Measurements from ENCODE around the gene CEP89.
"Not testable (repeated sequence)": the region's sequence is repeated elsewhere in the genome, so short reads cannot be mapped to it uniquely, and the experiment has no call there.

Gene CEP89

DNA sequence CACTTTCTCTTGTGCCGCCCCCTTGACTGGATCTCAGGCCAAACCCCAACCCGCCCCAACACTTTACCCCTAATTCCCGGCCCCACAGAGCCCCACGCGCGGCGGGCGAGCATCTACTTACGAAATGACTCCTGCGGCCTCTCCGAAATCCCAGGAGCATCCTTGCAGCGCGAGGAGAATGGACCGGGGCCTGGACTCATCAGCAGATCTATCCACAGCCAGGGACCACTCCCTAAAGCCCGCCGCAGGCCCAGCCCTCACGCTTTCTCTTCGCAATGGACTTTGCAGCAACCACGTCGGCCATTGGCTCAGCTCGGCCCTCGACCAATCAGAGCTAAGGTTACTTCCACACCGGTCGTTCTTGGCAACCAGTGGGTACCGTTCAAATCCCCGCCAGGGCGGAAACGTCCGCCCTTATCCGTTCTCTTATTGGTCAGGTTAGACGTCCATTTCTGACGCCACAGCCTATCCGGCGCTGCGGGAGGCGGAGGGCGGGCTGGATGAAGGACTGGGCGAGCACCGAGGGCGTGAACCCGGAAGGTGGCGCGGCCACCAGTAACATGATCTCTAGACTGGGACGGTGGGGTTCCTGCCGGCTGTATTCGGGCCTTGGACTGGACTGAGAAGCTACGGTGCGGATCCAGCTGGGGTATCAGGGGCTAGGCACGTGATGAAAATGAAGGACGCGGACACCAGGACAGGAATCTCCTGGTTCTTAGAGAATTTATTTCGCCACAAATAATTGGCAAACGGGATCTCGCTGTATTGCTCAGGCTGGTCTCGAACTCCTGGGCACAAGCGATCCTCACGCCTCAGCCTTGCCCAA is at the start of gene CEP89, which contains the start of gene FAAP24:
Gene CEP89 (minus strand): TSS at position 244 of the 826 bp plus-strand sequence. CDS start 84 bp downstream, at position 160.
Gene FAAP24 (plus strand): TSS at position 528 of the 826 bp plus-strand sequence. CDS start 955 bp downstream, outside the sequence.
- peak; percentile 100 for DNase-seq

DNA sequence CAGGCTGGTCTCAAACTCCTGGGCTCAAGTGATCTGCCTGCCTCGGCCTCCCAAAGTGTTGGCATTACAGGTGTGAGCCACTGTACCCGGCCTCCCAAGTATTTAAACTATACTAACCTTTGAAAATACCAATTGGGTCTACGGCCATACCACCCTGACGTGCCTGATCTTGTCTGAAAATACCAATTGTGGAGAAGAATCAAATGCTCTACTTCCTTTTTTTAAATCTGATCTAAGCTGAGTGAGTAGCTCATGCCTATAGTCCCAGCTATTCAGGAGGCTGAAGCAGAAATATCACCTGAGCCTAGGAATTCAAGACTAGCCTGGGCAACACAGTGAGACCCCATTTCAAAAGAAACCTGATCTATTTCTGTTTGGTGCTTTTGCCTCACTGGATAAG is 39.1 kb upstream of the CEP89 start:
- not testable (repeated sequence) for DNase-seq

DNA sequence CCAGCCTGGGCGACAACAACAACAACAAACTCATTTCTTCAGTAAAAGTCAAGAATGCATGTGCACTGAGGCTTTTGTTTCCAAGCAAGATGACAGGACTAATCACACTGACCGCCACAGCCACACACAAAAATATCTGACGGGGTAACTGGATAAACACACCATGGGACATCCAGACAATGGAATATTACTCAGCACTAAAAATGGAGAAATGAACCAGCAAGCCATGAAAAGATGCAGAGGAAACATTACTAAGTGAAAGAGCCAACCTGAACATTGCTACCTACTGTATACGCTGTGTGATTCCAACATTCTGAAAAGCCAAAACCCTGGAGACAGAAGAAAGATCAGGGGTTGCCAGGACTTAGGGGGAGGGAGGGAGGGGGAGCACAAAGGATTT is 37.0 kb upstream of the CEP89 start:
- DNase-seq, result no peak

DNA sequence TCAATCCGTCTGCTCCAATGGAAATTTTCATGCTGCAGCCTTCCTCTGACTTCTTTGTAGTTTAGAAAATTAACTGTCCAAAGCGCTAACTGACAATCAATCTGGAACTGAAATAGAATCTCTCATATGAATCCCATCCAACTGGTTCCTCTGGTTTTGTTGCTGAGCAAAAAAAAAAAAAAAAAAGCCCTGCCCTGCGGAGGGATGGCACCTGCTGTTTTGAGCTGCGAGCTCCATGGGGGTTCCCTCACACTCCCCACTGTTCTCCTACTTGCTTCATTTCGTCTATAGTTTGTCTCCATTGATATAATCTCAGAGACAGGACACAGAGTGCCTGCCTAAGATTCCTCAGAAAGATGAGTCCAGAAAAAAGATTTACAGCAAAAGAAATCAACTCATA is 33.7 kb upstream of the CEP89 start:
- DNase-seq, result peak; percentile 60

DNA sequence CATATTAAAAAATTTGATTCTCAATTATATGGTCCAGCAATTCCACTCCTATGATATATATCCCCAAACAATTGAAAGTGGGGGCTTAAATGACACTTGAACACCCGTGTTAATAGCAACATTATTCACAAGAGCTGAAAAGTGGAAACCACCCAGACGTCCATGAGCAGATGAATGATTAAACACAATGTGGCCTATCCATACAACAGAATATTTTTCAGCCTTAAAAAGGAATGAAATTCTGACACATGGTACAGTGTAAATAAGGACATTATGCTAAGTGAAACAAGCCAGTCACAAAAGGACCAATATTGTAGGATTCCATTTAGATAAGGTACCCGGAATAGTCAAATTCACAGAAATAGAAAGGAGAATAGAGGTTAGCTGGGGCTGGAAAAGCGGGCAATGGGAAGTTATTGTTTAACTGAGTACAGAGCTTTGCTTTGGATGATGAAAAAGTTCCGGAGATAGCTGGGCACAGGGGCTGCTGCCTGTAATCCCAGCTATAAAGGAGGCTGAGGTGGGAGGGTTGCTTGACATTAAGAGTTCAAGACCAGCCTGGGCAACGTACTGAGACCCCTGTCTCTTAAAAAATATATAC is 31.8 kb upstream of the CEP89 start:
- not testable (repeated sequence) for DNase-seq

DNA sequence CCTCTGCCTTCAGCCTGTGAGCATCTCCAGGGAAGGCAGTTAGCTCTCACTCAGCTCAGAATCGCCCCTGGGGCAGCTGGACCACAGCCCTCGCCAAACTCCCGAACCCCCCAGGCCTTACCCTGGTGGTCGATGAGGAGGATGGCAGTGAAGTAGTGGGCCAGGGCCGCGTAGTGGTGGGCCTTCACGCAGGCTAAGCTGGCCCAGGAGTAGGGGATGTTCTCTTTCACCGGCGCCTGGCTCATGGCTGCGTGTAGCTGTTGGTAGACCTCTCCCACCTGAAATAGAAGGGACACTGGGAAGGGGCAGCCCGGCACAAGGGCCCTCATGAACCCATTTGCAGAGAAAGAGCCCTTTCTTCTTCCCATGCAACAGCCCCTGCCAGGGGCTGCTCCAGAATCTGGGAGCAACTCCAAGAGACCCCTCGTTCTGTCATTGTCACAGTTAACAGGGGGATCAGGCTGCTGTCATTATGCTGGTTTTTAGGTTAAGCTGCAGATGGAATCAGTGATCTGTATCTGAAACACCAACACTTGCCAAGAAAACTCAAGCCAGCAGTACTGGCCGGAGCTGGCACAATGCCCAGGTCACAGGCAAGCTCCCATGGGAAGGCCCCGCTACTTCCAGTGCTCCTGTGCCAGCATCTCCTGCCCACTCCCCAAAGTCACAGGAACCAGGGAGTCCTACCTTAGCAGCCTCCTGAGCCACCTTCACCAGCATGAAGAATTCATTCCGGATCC is 30.5 kb upstream of the CEP89 start:
- DNase-seq, result not testable (repeated sequence)

DNA sequence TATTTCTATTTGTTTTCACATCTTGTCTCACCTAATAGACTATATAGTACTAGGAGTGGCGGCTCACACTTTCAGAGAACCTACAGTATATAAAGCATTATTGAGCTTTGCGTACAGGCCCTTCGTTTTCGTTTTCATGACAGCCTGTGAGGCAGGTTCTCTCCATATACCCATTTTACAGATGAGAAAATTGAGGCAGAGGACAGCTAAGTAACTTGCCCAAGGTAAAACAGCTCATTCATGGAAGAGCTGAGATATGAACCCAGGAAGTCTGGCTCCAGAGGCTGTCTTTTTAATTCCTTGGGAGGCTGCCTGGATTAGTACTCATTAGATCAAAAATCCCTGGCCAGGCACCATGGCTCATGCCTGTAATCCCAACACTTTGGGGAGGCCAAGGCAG is 29.2 kb upstream of the CEP89 start:
- no peak for DNase-seq

DNA sequence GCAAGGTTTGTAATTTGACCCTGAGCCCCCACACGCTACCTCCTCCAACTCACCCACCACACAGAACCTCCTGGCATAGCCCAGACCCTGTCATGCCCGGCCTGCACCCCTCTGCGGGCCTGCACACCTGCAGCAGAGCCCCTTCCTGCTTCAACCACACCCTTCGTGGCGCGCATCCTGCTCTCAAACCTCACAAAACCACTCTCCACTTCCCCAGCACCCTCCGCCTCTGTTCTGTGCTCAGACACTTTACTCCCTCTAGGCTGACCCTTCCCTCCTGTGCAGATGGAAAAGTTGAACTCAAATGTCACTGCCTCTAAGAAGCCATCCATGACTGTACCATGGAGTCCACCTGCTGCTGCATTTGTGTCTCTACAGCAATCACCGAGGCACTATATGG is 28.8 kb upstream of the CEP89 start:
- no peak for DNase-seq

DNA sequence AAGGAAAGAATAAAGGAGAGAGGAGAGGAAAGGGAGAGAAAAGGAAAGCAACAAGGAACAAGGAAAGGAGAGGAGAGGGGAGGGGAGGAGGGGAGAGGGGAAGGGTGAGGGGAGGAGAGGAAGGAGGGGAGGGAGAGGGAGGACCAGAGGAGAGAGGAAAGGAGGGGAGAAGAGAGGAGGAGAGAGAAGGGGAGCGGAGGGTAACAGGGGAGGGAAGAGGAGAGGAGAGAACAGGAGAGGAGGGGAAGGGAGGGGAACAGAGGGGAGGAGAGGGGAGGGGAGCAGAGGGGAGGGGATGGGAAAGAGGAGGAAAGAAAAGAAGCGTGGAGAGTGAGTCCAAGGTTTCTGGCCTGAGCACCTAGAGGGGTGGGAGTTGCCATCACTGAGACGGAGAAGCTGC is 27.0 kb upstream of the CEP89 start:
- DNase-seq, result no peak

DNA sequence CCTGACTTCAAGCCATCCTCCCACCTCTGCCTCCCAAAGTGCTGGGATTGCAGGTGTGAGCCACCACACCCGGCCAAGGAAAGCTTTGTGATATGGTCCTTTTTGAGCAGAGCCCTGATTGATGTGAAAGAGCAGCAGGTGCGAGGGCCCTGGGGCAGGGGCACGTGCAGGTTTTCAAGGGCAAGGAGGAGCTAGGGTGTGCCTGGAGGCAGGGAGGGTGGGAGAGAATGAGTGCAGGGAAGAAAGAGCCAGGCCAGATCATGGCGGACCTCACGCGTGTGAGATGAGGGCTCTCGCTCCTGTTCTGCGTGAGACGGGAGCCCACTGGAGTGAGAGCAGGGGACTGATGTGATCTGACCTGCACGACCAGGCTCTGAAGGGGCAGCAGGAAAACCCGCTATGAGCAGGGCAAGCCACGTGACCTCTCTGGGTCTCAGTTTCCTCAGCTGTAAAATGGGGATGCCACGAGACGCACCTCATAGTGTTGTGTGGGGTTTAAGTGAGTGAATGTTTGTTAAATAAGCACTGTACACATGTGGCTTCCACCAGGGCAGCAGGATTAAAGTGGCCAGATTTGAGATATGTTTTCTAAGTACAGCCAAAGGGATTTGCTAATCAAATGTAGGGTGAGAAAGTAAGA is 26.1 kb upstream of the CEP89 start:
- DNase-seq, result no peak

DNA sequence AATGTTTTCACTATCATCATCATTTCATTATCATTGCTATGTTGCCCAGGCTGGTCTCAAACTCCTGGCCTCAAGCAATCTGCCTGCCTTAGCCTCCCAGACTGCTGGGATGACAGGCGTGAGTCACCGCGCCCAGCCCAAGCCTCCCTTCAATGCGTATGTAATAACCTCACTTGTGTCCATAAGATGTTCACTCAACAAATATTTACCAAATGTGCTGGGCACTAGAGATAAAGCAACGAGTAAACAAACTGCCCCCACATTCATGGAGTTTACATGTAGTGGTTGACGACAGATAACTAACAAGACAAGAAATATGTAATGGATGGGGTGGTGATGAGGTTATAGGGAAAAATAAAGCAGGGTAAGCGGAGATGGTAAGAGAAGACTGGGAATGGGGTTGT is 25.3 kb upstream of the CEP89 start:
- not testable (repeated sequence) for DNase-seq

DNA sequence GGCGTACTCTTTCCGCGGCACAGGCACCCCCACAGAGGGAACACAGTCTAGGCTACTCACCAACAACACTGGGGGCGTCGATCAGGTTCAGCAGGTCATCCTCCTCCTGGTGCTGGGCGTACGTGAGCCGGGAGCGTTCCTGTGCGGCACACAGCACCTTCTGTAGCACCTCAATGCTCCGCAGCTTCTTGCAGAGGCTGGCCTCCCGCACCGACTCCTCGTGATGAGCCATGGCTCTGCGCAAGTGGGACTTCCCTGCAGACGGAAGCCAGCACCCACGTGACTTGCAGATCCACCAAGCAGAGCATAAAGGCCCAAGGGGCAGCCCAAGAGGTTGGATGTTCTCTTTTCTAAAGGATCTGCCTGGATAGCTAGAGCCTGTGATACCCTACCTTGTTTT is 24.2 kb upstream of the CEP89 start:
- DNase-seq, result not testable (repeated sequence)

DNA sequence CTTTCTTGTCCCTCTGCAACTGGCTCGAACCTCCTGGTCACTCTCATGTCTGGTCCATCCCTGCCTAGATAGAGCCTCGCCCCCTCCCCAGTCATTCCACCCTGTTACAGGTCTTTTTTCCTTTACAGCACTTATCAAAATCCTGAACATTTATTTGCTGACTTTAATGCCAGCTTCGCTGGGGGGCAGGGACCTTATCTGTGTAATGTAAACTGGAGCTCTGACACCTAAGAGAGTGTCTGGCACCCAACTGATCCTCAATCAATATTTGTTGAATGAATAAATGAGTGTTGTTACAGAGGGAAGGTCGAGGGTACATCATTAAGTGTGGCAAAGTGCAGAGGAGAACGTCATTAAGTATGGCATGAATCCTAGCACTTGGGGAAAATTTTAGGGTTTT is 17.0 kb upstream of the CEP89 start:
- no peak for DNase-seq

DNA sequence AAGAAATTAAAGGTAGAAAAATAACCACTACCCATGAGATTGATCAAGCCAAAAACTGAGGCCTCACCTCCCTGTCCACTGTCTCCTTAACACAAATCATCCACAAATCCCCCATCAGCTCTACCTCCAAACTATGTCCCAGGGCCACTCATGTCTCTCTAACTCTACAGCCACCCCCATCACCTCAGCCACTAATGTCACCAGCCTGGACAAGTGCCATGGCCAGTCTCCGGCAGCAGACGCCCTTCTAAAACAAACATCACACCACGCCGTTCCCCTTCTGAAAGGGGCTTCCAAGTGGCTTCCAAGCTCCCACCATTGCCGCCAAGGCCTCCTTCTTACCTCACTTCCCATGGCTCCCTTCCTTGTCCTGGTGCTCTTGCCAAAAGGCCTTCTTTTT is 16.5 kb upstream of the CEP89 start:
- DNase-seq, result not testable (repeated sequence)

DNA sequence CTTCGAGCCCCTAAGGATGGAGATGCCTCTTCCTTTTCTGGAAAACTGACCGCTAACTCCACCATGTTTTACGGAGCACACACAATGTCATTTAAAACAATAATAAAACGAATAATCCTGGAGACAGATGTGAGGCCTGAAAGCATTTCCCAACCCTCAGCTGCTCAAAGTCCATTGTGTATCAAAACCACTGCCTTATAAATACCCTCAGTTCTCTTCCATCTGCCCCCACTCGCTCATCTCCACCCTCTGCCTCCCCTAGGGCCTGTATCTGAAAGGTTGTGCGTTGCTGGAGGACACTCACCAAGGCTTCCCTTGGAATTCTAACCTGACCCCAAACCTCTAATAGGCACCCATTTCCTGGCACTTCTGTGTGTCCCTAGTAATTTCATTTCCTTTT is 10.7 kb upstream of the CEP89 start:
- DNase-seq, result not testable (repeated sequence)

DNA sequence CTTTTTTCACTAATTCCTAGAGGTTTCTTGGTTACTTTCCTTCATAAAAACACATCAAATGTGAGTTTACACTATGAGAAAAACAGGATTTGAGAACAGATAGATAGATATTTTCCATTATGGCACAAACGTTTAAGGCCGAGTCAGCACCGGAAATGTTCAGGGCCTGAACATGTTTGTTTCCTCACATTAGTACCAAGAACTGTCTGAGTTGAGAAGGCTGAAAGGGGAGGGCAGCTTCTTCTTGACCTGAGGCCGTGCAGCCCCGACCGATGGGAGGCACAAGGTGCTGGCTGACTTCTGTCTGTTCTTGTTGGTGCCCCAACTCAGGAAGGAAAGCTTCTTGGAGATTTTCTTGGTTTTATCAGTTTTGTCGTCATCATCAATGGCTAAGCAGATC is 8.0 kb upstream of the CEP89 start:
- not testable (repeated sequence) for DNase-seq

DNA sequence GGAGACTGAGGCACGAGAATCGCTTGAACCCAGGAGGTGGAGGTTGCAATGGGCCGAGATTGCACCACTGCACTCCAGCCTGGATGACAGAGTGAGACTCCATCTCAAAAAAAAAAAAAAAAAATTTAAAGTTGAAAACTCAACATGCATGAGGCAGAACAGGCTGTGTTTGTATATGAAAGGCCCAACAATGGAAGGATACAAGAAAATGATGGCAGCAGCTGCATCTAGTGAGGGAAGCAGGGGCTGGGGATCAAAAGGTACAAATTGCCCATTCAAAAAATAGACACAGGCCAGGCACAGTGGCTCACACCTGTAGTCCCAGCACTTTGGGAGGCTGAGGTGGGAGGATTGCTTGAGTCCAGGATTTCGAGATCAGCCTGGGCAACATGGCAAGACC is 6.1 kb upstream of the CEP89 start:
- DNase-seq, result not testable (repeated sequence)

DNA sequence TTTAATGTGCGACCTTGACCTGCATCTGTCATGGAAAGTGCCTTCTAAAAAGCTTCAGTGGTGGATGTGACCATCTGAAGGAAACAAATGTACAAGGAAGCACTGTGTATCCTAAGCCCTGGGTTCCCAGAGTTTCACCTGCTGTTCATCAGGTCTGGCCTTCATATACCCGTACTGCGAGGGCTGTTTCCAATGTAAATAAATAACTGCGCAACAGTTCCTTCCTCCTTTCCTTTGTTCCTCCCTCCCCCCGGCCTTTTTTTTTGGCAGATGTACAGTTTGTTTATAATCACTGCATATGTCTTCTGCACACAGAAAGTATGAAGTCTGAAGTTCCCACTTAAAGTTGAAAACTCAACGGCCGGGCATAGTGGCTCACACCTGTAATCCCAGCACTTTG is 5.5 kb upstream of the CEP89 start:
- no peak for DNase-seq

DNA sequence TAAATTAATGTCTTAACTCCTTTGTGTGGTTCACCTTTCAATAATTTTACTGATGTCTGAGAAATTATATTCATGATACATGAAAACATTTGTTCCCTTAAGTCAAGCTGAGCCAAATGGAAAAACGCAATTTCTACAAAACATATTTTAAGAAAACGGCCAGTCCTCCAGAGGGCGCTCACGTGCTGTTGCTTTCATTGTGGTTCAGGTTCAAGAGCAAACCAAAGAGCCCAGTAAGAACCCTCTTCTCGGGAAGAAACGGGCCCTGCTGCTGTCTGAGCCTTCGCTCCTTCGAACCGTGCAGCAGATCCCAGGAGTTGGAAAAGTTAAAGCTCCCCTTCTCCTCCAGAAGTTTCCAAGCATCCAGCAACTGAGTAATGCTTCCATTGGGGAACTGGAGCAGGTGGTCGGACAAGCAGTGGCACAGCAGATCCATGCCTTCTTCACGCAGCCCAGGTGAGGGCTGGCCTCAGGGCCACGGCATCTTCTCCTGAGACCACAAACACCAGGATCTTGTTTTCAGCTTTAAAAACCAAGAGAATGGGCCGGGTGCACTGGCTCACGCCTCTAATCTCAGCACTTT is 4.6 kb upstream of the CEP89 start:
- peak; percentile 32 for DNase-seq

DNA sequence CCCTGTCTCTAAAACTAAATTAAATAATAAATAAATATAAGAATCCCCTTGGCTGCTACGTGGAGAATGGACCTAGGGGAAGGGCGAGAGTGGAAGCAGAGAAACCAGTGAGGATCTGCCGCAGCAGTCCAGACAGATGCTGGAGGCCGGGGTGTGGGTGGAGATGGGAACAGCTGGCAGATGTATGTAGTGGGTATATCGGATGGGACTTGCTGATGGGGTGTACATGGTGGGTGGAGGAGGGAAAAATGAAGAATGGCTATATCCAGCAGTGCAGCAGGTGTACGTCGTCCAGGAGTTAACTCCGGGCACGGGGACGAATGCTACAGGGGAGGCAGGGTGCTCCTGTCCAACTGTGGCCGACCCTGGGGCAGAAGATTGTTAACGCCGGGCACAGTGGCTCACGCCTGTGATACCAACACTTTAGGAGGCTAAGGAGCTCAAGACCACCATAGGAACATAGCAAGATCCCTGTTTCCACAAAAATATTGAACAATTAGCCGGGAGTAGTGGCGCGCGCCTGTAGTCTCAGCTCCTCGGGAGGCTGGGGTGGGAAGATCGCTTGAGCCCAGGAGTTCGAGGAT is 654 bp downstream of the CEP89 start:
- DNase-seq, result no peak

DNA sequence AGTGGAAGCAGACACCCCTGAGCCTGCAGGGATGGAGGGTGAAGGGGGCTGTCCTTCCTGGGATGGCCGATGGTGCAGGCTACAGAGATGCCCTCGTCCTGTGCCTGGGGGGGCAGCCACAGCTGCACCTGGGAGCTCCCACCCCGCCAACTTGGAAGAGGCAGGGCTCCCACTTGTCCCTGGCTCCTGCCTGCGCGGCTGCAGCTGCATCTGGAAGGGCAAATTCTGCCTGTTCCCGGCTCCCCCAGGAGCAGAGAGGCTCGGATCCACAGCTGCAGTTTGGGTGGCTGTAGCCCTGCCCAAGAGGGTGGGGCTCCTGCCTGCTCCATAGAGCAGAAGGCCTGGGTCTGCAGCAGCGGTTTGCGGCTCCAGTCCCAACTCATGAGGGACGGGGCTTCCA is 2.2 kb downstream of the CEP89 start:
- no peak for DNase-seq

DNA sequence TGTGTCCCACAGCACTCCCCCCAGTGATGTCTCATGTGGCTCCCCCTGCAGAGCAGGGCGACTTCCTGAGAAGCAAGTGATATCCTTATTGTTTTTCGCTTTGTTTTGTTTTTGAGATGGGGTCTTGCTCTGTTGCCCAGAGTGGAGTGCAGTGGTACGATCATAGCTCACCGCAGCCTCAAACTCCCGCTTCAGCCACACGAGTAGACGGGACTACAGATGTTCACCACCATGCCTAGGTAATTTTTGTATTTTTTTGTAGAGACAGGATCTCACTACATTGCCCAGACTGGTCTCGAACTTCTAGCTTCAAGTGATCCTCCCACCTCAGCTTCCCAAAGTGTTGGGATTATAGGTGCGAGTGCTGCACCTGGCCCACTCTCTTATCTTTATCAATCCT is 5.0 kb downstream of the CEP89 start:
- DNase-seq, result no peak

Measured in NCI-H526 treated with DMSO at 0.1 percent for 48 hours (cell line).